Measurements from ENCODE around the gene ANO7. TPM values are rescaled to one million over a fixed set of nuclear protein-coding genes. Genes with fewer than 3 reads are reported as not detected.

Gene ANO7
- total and polyA plus RNA-seq, 2 of the 13 experiments (the other 11 are each of a cell fraction or from before 2014, with no cell fraction given): 4.1 to 4.9 TPM

DNA sequence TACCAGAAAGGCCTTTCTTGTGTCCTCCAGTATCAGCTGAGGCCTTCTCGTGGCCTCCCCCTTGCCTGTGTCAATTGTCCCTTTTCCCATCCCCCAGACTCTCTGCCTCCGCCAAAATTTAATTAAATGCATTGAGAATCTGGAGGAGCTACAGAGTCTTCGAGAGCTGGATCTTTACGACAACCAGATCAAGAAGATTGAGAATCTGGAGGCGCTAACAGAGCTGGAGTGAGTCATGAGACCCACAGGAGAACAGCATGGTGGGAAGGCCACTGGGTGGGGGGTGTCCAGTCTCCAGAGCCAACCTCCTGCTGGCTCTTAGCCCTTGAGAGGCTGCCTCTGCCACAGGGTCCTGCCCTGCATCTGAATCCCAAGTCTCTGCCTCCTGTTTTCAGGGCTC, 29.4 kb upstream of the ANO7 start:
- Histone ChIP-seq H3K36me3 (replicated peaks in 1 of 2; ENCODE audit: control insufficient read depth in 1 of 2, insufficient read depth in 2 of 2, low read length in 2 of 2) (peaks cover 20 to 55% of the 10 kb centered on the region in 2 experiments), H3K79me2 (ENCODE audit: insufficient read depth, low read length) (no peaks in the 10 kb centered on the region), H2AFZ (ENCODE audit: low read length) (no peak overlapping the region), H4K20me1 (ENCODE audit: insufficient read depth, low read length) (no peaks in the 10 kb centered on the region), H3K4me2 (ENCODE audit: low read depth, low read length) (no peak overlapping the region), H3K9me3 (ENCODE audit: low read length) (no peaks in the 10 kb centered on the region), H3K9ac (ENCODE audit: insufficient read depth, low read depth, low read length) (no peak overlapping the region), H3K4me1 (ENCODE audit: insufficient read depth, low read length) (no peaks in the 10 kb centered on the region), H3K27me3 (ENCODE audit: control insufficient read depth in 1 of 2, insufficient read depth in 2 of 2, low read length in 2 of 2) (no peaks in the 10 kb centered on the region), H3K27ac (ENCODE audit: extremely low read length, insufficient read depth, low read length) (no peak overlapping the region), H3K4me3 (replicated peaks in 1 of 3; ENCODE audit: insufficient read depth in 1 of 3, low read depth in 2 of 3, low read length in 3 of 3) (no peak overlapping the region)
- POLR2A ChIA-PET: no interaction called here
- ATAC-seq (no peak), DNase-seq (ENCODE audit: low spot score) (no peak), FAIRE-seq (no peak)
- WGBS (ENCODE audit: low lambda C conversion rate): 95% methylated on average over 5 of the region's 5 CpGs
- BruUV-seq (replicated peaks): no TSS peak
- intact Hi-C loops (cut with micrococcal nuclease; ENCODE audit: unreplicated experiment): no loop called here
- in situ Hi-C loops (cut with HindIII; ENCODE audit: extremely low pct_ligation_motif_present, low pct_unique_long_range_greater_than_20kb): no loop called here
- CTCF ChIA-PET (ENCODE audit: low intra/inter-chr PET ratio, low total read pairs): no interaction called here
- TF ChIP-seq KDM6A (CRISPR knock-in tag; IDR thresholded peaks at IDR 0.05; ENCODE audit: low read depth): no peak
- no peak for TF ChIP-seq DPF2 (CRISPR knock-in tag; IDR thresholded peaks at IDR 0.05; ENCODE audit: borderline replicate concordance, low read depth)
- TF ChIP-seq DRAP1 (CRISPR knock-in tag; IDR thresholded peaks at IDR 0.05): no peak
- no peak for TF ChIP-seq THYN1 (CRISPR knock-in tag; IDR thresholded peaks at IDR 0.05; ENCODE audit: borderline replicate concordance, low read depth)
- TF ChIP-seq THAP8 (CRISPR knock-in tag; IDR thresholded peaks at IDR 0.05; ENCODE audit: borderline replicate concordance): no peak
- no peak for TF ChIP-seq ZNF800 (CRISPR knock-in tag; IDR thresholded peaks at IDR 0.05)
- TF ChIP-seq ZNF362 (CRISPR knock-in tag; IDR thresholded peaks at IDR 0.05; ENCODE audit: borderline replicate concordance): no peak
- TF ChIP-seq CAMTA2 (CRISPR knock-in tag; IDR thresholded peaks at IDR 0.05; ENCODE audit: borderline replicate concordance): no peak
- TF ChIP-seq SIN3A (IDR thresholded peaks at IDR 0.05; ENCODE audit: borderline replicate concordance, low read depth, low read length): no peak
- TF ChIP-seq EED (CRISPR knock-in tag; IDR thresholded peaks at IDR 0.05): no peak
- no peak for TF ChIP-seq ZNF678 (CRISPR knock-in tag; IDR thresholded peaks at IDR 0.05)
- no peak for TF ChIP-seq MAFK (conservative IDR thresholded peaks at IDR 0.05 in 1 of 2, IDR thresholded peaks at IDR 0.05 in 1 of 2; ENCODE audit: low read length in 2 of 2)
- TF ChIP-seq ZNF496 (CRISPR knock-in tag; IDR thresholded peaks at IDR 0.05; ENCODE audit: insufficient replicate concordance): no peak
- TF ChIP-seq, protein P1, sequence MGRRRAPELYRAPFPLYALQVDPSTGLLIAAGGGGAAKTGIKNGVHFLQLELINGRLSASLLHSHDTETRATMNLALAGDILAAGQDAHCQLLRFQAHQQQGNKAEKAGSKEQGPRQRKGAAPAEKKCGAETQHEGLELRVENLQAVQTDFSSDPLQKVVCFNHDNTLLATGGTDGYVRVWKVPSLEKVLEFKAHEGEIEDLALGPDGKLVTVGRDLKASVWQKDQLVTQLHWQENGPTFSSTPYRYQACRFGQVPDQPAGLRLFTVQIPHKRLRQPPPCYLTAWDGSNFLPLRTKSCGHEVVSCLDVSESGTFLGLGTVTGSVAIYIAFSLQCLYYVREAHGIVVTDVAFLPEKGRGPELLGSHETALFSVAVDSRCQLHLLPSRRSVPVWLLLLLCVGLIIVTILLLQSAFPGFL (CRISPR knock-in tag; IDR thresholded peaks at IDR 0.05): no peak
- TF ChIP-seq SIX1 (CRISPR knock-in tag; IDR thresholded peaks at IDR 0.05; ENCODE audit: borderline replicate concordance): no peak
- no peak for TF ChIP-seq YY1 (IDR thresholded peaks at IDR 0.05; ENCODE audit: insufficient read depth, insufficient replicate concordance, low read depth, low read length)
- no peak for TF ChIP-seq ZNF580 (CRISPR knock-in tag; IDR thresholded peaks at IDR 0.05; ENCODE audit: borderline replicate concordance, low read depth)
